ENCODE data around the gene CD79B. TPM values are rescaled to one million over a fixed set of nuclear protein-coding genes. Genes with fewer than 3 reads are reported as not detected.

CD79B gene
- total and polyA plus RNA-seq, 2 of the 13 experiments (the other 11 are each of a cell fraction or from before 2014, with no cell fraction given) = not detected

- TF ChIP-seq ZNF468 (CRISPR knock-in tag; IDR thresholded peaks at IDR 0.05) (no peak), PLRG1 (conservative IDR thresholded peaks at IDR 0.05) (no peak), ZNF20 (CRISPR knock-in tag; IDR thresholded peaks at IDR 0.05) (no peak), ZNF746 (CRISPR knock-in tag; IDR thresholded peaks at IDR 0.05) (no peak), NFYC (CRISPR knock-in tag; IDR thresholded peaks at IDR 0.05) (no peak), KDM5B (CRISPR knock-in tag; IDR thresholded peaks at IDR 0.05; ENCODE audit: borderline replicate concordance) (0 out of 2 replicates have a peak, but pooled peaks have one; percentile 38), PCBP2 (optimal IDR thresholded peaks at IDR 0.05; ENCODE audit: low read depth, low read length, poor library complexity, severe bottlenecking) (no peak), DDIT3 (CRISPR knock-in tag; IDR thresholded peaks at IDR 0.05) (no peak), NR2F2 (IDR thresholded peaks at IDR 0.05; ENCODE audit: borderline replicate concordance, low read depth) (no peak), ZNF615 (CRISPR knock-in tag; IDR thresholded peaks at IDR 0.05; ENCODE audit: borderline replicate concordance) (no peak), TFE3 (CRISPR knock-in tag; IDR thresholded peaks at IDR 0.05) (no peak), GPN1 (CRISPR knock-in tag; IDR thresholded peaks at IDR 0.05; ENCODE audit: borderline replicate concordance) (no peak), MATR3 (CRISPR knock-in tag; IDR thresholded peaks at IDR 0.05) (no peak), ZNF878 (CRISPR knock-in tag; IDR thresholded peaks at IDR 0.05) (no peak), MAZ (IDR thresholded peaks at IDR 0.05; ENCODE audit: borderline replicate concordance, low read depth, low read length) (no peak), MAZ (CRISPR knock-in tag; IDR thresholded peaks at IDR 0.05; ENCODE audit: low read depth) (0 out of 2 replicates have a peak, but pooled peaks have one; percentile 11), ZNF232 (CRISPR knock-in tag; IDR thresholded peaks at IDR 0.05; ENCODE audit: borderline replicate concordance) (no peak), HHEX (CRISPR knock-in tag; IDR thresholded peaks at IDR 0.05) (peak; percentile 73), ZNF503 (CRISPR knock-in tag; IDR thresholded peaks at IDR 0.05) (no peak), RBAK (CRISPR knock-in tag; IDR thresholded peaks at IDR 0.05) (no peak), ZFX (CRISPR knock-in tag; IDR thresholded peaks at IDR 0.05; ENCODE audit: low read depth) (peak; percentile 18), ZNF225 (CRISPR knock-in tag; IDR thresholded peaks at IDR 0.05) (no peak; the same call in 1 of the 2 replicates)
- TF ChIP-seq, protein P1, sequence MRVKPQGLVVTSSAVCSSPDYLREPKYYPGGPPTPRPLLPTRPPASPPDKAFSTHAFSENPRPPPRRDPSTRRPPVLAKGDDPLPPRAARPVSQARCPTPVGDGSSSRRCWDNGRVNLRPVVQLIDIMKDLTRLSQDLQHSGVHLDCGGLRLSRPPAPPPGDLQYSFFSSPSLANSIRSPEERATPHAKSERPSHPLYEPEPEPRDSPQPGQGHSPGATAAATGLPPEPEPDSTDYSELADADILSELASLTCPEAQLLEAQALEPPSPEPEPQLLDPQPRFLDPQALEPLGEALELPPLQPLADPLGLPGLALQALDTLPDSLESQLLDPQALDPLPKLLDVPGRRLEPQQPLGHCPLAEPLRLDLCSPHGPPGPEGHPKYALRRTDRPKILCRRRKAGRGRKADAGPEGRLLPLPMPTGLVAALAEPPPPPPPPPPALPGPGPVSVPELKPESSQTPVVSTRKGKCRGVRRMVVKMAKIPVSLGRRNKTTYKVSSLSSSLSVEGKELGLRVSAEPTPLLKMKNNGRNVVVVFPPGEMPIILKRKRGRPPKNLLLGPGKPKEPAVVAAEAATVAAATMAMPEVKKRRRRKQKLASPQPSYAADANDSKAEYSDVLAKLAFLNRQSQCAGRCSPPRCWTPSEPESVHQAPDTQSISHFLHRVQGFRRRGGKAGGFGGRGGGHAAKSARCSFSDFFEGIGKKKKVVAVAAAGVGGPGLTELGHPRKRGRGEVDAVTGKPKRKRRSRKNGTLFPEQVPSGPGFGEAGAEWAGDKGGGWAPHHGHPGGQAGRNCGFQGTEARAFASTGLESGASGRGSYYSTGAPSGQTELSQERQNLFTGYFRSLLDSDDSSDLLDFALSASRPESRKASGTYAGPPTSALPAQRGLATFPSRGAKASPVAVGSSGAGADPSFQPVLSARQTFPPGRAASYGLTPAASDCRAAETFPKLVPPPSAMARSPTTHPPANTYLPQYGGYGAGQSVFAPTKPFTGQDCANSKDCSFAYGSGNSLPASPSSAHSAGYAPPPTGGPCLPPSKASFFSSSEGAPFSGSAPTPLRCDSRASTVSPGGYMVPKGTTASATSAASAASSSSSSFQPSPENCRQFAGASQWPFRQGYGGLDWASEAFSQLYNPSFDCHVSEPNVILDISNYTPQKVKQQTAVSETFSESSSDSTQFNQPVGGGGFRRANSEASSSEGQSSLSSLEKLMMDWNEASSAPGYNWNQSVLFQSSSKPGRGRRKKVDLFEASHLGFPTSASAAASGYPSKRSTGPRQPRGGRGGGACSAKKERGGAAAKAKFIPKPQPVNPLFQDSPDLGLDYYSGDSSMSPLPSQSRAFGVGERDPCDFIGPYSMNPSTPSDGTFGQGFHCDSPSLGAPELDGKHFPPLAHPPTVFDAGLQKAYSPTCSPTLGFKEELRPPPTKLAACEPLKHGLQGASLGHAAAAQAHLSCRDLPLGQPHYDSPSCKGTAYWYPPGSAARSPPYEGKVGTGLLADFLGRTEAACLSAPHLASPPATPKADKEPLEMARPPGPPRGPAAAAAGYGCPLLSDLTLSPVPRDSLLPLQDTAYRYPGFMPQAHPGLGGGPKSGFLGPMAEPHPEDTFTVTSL (CRISPR knock-in tag; IDR thresholded peaks at IDR 0.05; ENCODE audit: borderline replicate concordance) = no peak
These were observed 30.2 kb upstream of the CD79B start (continued) for GRCh38 chr17:63962298-63962744.
